K562 (cell line): Measurements from ENCODE around the gene SEL1L. TPM values are rescaled to one million over a fixed set of nuclear protein-coding genes. Genes with fewer than 3 reads are reported as not detected.
A peak's percentile ranks its signal among the peaks of the same experiment; 100 is the strongest.

Experiments
- ATAC-seq: fragments of 200-7000 bp; cut with Tn5 transposase; 3 replicates; pipeline ENCODE4 v1.9.1; 2020; ENCODE audit warnings: moderate library complexity
- BruUV-seq: library from RNA; stranded (reverse); fragments of 400-500 nt; replicated peaks from 2 replicates; lab custom pipeline; 2021; lab: Mats Ljungman, UMichigan
- CTCF ChIA-PET: fragments of 300-600 bp; formaldehyde crosslinking; extraction: SDS; loops from one replicate; lab custom pipeline; 2021; ENCODE audit warnings: low intra/inter-chr PET ratio; lab: Yijun Ruan, JAX
- POLR2A ChIA-PET: fragments of 300-600, 350-650 bp; sonication (Branson Sonifier 250); formaldehyde crosslinking; extraction: SDS; loops from one replicate; lab custom pipeline; 2021; ENCODE audit warnings: antibody characterized with exemption, inconsistent platforms; lab: Yijun Ruan, JAX
- DNase-seq, 4 experiments: peaks; one replicate each; pipeline versions ENCODE4 v3.0.0 to v3.0.0-alpha.2; 2011 to 2018; ENCODE audit warnings: low spot score in 3 of 4, mixed read lengths in 3 of 4; ENCODE audit errors: extremely low read depth in 1 of 4
- FAIRE-seq: peaks from 2 replicates; lab custom pipeline; 2011; peaks lifted over from hg19 to GRCh38; lab: Jason Lieb, UNC
- H2AFZ ChIP-seq: 2 replicates; pipeline ENCODE4 v1.6.0; 2011; ENCODE audit warnings: low read depth, low read length, control low read depth, inconsistent platforms
- H3K27ac ChIP-seq: fragments of 200-600 bp; 3 replicates; pipeline ENCODE4 v1.8.0; 2011; ENCODE audit warnings: low read depth, mild to moderate bottlenecking, control low read depth, inconsistent platforms, low read length, moderate library complexity, mixed read lengths; ENCODE audit errors: extremely low read depth
- H3K27me3 ChIP-seq, 2 experiments: fragments of 300-600 bp in 1 of 2; 2 replicates in 1 of 2; 3 replicates in 1 of 2; pipeline versions ENCODE4 v1.6.0 to v1.8.0; 2011; ENCODE audit warnings: inconsistent platforms in 2 of 2, low read length in 2 of 2, mild to moderate bottlenecking in 1 of 2, mixed read lengths in 1 of 2, moderate library complexity in 1 of 2; ENCODE audit not compliant: control insufficient read depth in 2 of 2, insufficient read depth in 2 of 2
- H3K36me3 ChIP-seq: fragments of 300-600 bp; 3 replicates; pipeline ENCODE4 v1.8.0; 2011; ENCODE audit warnings: mild to moderate bottlenecking, low read length, inconsistent platforms; ENCODE audit not compliant: control insufficient read depth, insufficient read depth
- H3K4me1 ChIP-seq, 2 experiments: fragments of 200-600 bp in 1 of 2; replicated peaks in 1 of 2; 2 replicates in 1 of 2; 3 replicates in 1 of 2; pipeline versions ENCODE4 v1.5.1 to v1.8.0; 2011; ENCODE audit warnings: inconsistent platforms in 2 of 2, low read length in 2 of 2, mild to moderate bottlenecking in 1 of 2, mixed read lengths in 1 of 2, moderate library complexity in 1 of 2; ENCODE audit not compliant: control insufficient read depth in 2 of 2, insufficient read depth in 2 of 2
- H3K4me2 ChIP-seq: 2 replicates; pipeline ENCODE4 v1.6.1; 2011; ENCODE audit warnings: low read length, control low read depth, inconsistent platforms, mixed read lengths; ENCODE audit not compliant: insufficient read depth
- H3K4me3 ChIP-seq: fragments of 200-600 bp; sonication (generic), shearing (Covaris generic); 2 replicates; pipeline ENCODE4 v1.5.1; 2016; ENCODE audit warnings: control low read depth, inconsistent platforms
- H3K79me2 ChIP-seq: fragments of 200-600 bp; 3 replicates; pipeline ENCODE4 v1.8.0; 2011; ENCODE audit warnings: low read length, inconsistent platforms; ENCODE audit not compliant: control insufficient read depth, insufficient read depth
- H3K9ac ChIP-seq, 2 experiments: 2 replicates each; pipeline versions ENCODE4 v1.6.0 to v1.6.1; 2011; ENCODE audit warnings: low read depth in 2 of 2, low read length in 2 of 2, control low read depth in 1 of 2, inconsistent platforms in 1 of 2, mild to moderate bottlenecking in 1 of 2, mixed read lengths in 1 of 2; ENCODE audit not compliant: insufficient read depth in 1 of 2
- H3K9me1 ChIP-seq: one replicate; pipeline ENCODE4 v1.6.0; 2011; ENCODE audit warnings: inconsistent platforms, mild to moderate bottlenecking, low read length, moderate library complexity; ENCODE audit not compliant: control insufficient read depth, insufficient read depth
- H3K9me3 ChIP-seq: replicated peaks from 2 replicates; pipeline ENCODE4 v1.5.1; 2011; ENCODE audit warnings: low read depth, low read length, inconsistent platforms; ENCODE audit not compliant: control insufficient read depth, insufficient read depth
- H4K20me1 ChIP-seq: replicated peaks from 2 replicates; pipeline ENCODE4 v1.6.1; 2011; ENCODE audit warnings: low read length, inconsistent platforms, mixed read lengths; ENCODE audit not compliant: control insufficient read depth, insufficient read depth
- CCAR2 ChIP-seq: fragments of 200-400 bp; formaldehyde crosslinking; IDR thresholded peaks from 2 replicates; pipeline ENCODE4 v1.6.1; 2017; ENCODE audit warnings: mild to moderate bottlenecking, low read depth, low read length
- HDAC3 ChIP-seq: fragments of 450-650 bp; IDR thresholded peaks from 2 replicates; pipeline ENCODE4 v1.6.1; 2018; ENCODE audit warnings: borderline replicate concordance, mild to moderate bottlenecking, moderate library complexity; ENCODE audit not compliant: partially characterized antibody
- JUND ChIP-seq, 2 experiments: IDR thresholded peaks; 2 replicates in 1 of 2; 3 replicates in 1 of 2; pipeline ENCODE4 v1.6.1; 2011; ENCODE audit warnings: borderline replicate concordance in 2 of 2, low read depth in 2 of 2, low read length in 2 of 2, improper control_type of control experiment in 1 of 2, missing biosample characterization in 1 of 2, missing genetic modification characterization in 1 of 2, missing genetic modification reagents in 1 of 2
- POLR3A ChIP-seq: IDR thresholded peaks from 2 replicates; pipeline ENCODE4 v1.6.1; 2011; ENCODE audit warnings: borderline replicate concordance, mild to moderate bottlenecking, moderate library complexity; ENCODE audit not compliant: insufficient read length, insufficient read depth; ENCODE audit errors: extremely low read depth
- RFX1 ChIP-seq: fragments of 450-650 bp; IDR thresholded peaks from 2 replicates; pipeline ENCODE4 v1.6.1; 2016; ENCODE audit warnings: mild to moderate bottlenecking, moderate library complexity
- SRSF3 ChIP-seq: fragments of 200-400 bp; formaldehyde crosslinking; IDR thresholded peaks from 2 replicates; pipeline ENCODE4 v1.6.1; 2016; ENCODE audit warnings: mild to moderate bottlenecking, low read length, moderate library complexity; ENCODE audit not compliant: insufficient read depth
- ZBED1 ChIP-seq: IDR thresholded peaks from 2 replicates; pipeline ENCODE4 v1.6.1; 2014
- ZNF133 ChIP-seq: fragments of 250-450 bp; sonication (Bioruptor Pico); IDR thresholded peaks from 2 replicates; pipeline ENCODE4 v1.4.0; 2020; ENCODE audit warnings: mild to moderate bottlenecking
- WGBS: fragments of 100-300 bp; shearing (Covaris generic); methylation state at CpG from one replicate; pipeline ENCODE4 v1.1.6; 2016; ENCODE audit warnings: low coverage, mixed read lengths; ENCODE audit not compliant: insufficient coverage; ENCODE audit errors: missing lambda C conversion rate; 5-methylcytosine and 5-hydroxymethylcytosine counted together
- in situ Hi-C: fragments of 300-500 bp; cut with MboI; formaldehyde crosslinking; loops from 4 replicates; pipeline ENCODE4 v1.15.0; 2018; ENCODE audit warnings: inconsistent platforms, mixed read lengths
- intact Hi-C: fragments of 100-400 bp; cut with micrococcal nuclease; formaldehyde crosslinking; loops from 2 replicates; pipeline ENCODE4 v1.14.2; 2022
- polyA plus RNA-seq, 8 experiments: library from polyadenylated mRNA; depleted of rRNA in 4 of 8; stranded (reverse) in 5 of 8; unstranded in 3 of 8; fragments of >200 nt; fragmentation: Nextera tagmentation in 2 of 8; fragmentation: Illumina TruSeq in 1 of 8; extraction: Ambion mirVana in 2 of 8; extraction: Trizol in 1 of 8; gene quantifications; 2 replicates each; pipeline versions ENCODE4 v1.2.1 to v1.2.3, GENCODE V29; 2011 to 2014; ENCODE audit warnings: inconsistent platforms in 1 of 8, missing spikeins in 1 of 8
- total RNA-seq, 7 experiments: library from RNA; depleted of rRNA in 6 of 7; stranded (reverse); fragments of >200 nt in 6 of 7; fragmentation: Illumina TruSeq in 2 of 7; extraction: Trizol in 2 of 7; gene quantifications; 2 replicates each; pipeline versions ENCODE4 v1.2.1 to v1.2.3, GENCODE V29; 2011 to 2021; ENCODE audit warnings: low replicate concordance in 1 of 7

Gene SEL1L
- total and polyA plus RNA-seq, 9 of the 15 experiments (the other 6 are each of a cell fraction or from before 2014, with no cell fraction given) = 7.7 to 21.1 (median 13.6) TPM

DNA sequence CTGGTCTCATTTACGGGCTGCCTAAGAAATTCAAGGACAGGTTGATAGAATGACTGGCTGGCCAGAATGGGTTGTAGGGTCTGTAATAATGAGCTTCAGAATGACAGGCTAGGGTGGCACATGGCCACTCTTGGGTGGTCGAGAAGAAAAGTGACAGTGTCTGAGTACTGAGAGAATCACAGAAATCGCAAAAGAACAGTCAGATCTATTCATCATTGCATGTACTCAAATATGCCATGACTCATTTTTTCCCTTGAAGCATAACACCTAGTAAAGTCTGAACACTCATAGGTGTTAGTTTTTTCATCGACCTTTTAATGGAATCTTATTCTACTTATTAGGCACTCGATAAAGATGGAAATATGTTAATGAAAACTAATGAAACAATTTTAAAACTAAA is 37.8 kb upstream of the SEL1L start:
- POLR2A ChIA-PET = no interaction called here

DNA sequence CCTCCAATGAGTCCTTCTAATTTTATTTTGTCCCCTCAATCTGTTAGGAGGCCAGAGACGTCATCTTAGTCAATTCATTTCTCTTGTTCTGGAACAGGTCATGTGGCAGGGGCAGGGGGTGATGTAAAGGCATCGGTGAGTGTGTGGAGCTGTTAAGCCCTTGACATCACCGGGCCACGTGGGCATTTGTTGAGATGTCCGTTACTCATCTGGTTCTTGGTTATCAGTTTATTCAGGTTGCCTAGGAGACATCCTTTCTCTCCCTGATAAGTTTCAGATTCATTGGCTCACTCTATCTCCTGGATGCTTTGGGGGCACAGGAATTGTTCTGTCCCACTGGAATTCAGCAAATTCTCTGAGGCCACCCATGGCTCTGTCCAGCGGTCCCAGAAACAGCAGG is 33.6 kb upstream of the SEL1L start:
- H2AFZ ChIP-seq = no peak overlapping the region
- no peaks in the 10 kb centered on the region for H3K4me1 ChIP-seq
- WGBS = 0% methylated on average over 6 of the region's 6 CpGs
- in situ Hi-C loops (no loop called here), intact Hi-C loops (no loop called here)
- no peak overlapping the region for H3K9ac ChIP-seq
- no peaks in the 10 kb centered on the region for H4K20me1 ChIP-seq
- FAIRE-seq = no peak
- no TSS peak for BruUV-seq
- H3K4me2 ChIP-seq = no peak overlapping the region
- no peak for ATAC-seq
- H3K36me3 ChIP-seq = no peaks in the 10 kb centered on the region
- ChIA-PET CTCF (no interaction called here), POLR2A (no interaction called here)
- no peaks in the 10 kb centered on the region for H3K27me3 ChIP-seq
- H3K27ac ChIP-seq = no peak overlapping the region
- no peaks in the 10 kb centered on the region for H3K9me1 ChIP-seq
- DNase-seq = no peak
- no peaks in the 10 kb centered on the region for H3K79me2 ChIP-seq
- H3K4me3 ChIP-seq = no peak overlapping the region
- no peaks in the 10 kb centered on the region for H3K9me3 ChIP-seq
- TF ChIP-seq JUND (IDR thresholded peaks at IDR 0.05; ENCODE audit: borderline replicate concordance, low read depth, low read length) (no peak), JUND (tag; IDR thresholded peaks at IDR 0.05; ENCODE audit: borderline replicate concordance, low read depth, low read length) (no peak), RFX1 (peak; percentile 27; the same call in 1 of the 2 replicates)
- TF ChIP-seq, all 486 proteins: peak for 1

More for the DNA sequence above, 37.8 kb upstream of the SEL1L start:
- H4K20me1 ChIP-seq = no peaks in the 10 kb centered on the region
- H3K4me1 ChIP-seq = no peaks in the 10 kb centered on the region
- H3K9me1 ChIP-seq = no peaks in the 10 kb centered on the region
- H3K27ac ChIP-seq = no peak overlapping the region
- CTCF ChIA-PET = no interaction called here
- in situ Hi-C loops (no loop called here), intact Hi-C loops (no loop called here)
- 0% methylated on average over 5 of the region's 5 CpGs for WGBS
- ATAC-seq (no peak), FAIRE-seq (no peak), DNase-seq (no peak)
- no peaks in the 10 kb centered on the region for H3K36me3 ChIP-seq
- H3K27me3 ChIP-seq = no peaks in the 10 kb centered on the region
- no peak overlapping the region for H3K4me3 ChIP-seq
- H3K4me2 ChIP-seq = no peak overlapping the region
- TF ChIP-seq HDAC3 (no peak), SRSF3 (no peak), ZBED1 (no peak), CCAR2 (no peak), ZNF133 (no peak), POLR3A (no peak)
- no peak overlapping the region for H3K9ac ChIP-seq
- H3K79me2 ChIP-seq = no peaks in the 10 kb centered on the region
- H3K9me3 ChIP-seq = no peaks in the 10 kb centered on the region
- BruUV-seq = no TSS peak
- no peak overlapping the region for H2AFZ ChIP-seq
